Stimulated activated CD4-positive, alpha-beta T cell treated with anti-CD3 and anti-CD28 coated beads, Interleukin-2, amount 100 ng/mL, for 4 hours (primary cell): ENCODE data around the gene C6orf47.
"Not testable (repeated sequence)": the region's sequence is repeated elsewhere in the genome, so short reads cannot be mapped to it uniquely, and the experiment has no call there.

Source experiments
- DNase-seq: peaks from one replicate; pipeline ENCODE4 v3.0.0-alpha.2; 2020; ENCODE audit warnings: low read depth

C6orf47 gene

GRCh38 chr6:31660381-31661261 is at the start of gene C6orf47:
Gene C6orf47 (minus strand): TSS chr6:31660778. CDS start chr6:31659947, 831 bp downstream.
- DNase-seq = peak; percentile 61

DNA sequence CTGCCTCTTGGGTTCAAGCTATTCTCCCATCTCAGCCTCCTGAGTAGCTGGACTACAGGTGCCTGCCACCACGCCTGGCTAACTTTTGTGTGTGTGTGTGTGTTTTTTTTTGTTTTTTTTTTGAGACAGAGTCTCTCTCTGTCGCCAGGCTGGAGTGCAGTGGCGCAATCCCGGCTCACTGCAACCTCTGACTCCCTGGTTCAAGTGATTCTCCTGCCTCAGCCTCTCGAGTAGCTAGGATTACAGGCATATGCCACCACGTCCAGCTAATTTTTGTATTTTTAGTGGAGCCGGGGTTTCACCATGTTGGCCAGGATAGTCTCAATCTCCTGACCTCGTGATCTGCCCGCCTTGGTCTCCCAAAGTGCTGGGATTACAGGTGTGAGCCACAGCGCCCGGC is 48.6 kb upstream of the C6orf47 start:
- not testable (repeated sequence) for DNase-seq

- DNase-seq = no peak
Measured at GRCh38 chr6:31708224-31708623, 47.6 kb upstream of the C6orf47 start.

GRCh38 chr6:31707701-31708100 is 47.1 kb upstream of the C6orf47 start:
- no peak for DNase-seq

DNA sequence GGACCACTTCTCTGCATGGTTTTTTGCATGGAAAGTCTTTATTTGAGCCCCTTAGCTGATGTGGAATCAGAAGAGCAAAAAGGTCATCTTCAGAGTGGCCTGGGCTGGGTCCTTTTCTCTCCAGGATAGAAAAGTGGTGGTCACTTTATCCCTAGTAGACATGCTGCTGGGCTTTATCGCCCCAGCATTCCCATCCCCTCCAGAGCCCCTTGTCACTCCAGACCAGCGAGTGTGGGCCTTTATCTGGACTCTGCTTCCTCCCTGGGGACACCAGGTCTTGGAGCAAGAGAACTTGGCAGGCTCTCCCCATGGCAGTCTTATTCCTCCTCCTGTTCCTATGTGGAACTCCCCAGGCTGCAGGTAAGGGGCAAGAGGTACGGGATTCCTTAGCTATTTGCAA is 46.0 kb upstream of the C6orf47 start, which contains the start of gene LY6G6F:
Gene LY6G6F, plus strand, starts transcription at position 268 of the 400 bp plus-strand sequence. Its CDS starts 41 bp downstream, at position 309.
- no peak for DNase-seq

- DNase-seq = no peak
Measured at GRCh38 chr6:31705931-31706330, 45.4 kb upstream of the C6orf47 start.

DNA sequence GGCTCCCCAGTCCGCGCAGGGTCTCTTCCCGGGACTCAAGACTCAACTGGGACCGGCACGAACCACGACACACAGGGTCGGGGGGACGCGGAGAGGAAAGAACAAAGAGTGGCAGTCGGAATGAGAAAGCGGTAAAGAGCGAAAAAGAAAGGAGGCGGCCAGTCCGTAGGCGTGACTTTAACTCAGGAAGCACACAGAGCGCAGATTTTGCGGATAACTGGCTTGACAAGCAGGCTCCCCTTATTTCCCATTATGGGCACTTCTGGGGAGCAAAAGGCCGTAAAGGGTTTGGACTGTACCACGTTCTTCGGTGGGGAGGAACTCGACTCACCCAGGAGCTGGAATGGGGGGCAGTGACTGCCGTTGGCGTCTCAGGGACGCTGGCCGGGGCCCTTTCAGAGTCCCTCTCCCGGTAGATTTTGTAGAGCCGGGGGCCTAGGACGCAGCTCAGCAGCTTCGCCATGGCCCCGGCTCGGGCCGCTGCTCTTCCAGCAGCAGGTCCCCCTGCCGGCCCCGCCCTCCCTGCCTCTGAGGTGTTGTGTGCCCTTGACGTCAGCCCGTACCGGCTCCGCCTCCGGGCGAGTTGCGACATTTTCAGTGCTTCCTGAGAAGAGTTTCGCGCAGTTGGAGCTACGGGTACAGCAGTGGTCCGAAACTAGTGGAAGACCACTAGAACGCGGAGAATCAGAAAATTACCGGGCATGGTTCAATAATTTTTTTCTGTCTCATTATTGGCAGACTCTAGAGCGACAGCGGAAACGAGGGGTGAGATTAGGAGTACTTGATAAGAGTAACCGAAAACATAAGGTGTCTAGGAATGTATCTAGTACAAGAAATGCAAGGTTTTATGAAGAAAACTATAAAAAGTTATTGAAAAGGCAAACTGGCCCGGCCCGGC is 42.5 kb upstream of the C6orf47 start, which contains the start of gene ABHD16A:
Gene ABHD16A, minus strand, starts transcription at position 506 of the 898 bp plus-strand sequence. Its CDS starts 43 bp downstream, at position 463.
- peak; percentile 96 for DNase-seq

DNA sequence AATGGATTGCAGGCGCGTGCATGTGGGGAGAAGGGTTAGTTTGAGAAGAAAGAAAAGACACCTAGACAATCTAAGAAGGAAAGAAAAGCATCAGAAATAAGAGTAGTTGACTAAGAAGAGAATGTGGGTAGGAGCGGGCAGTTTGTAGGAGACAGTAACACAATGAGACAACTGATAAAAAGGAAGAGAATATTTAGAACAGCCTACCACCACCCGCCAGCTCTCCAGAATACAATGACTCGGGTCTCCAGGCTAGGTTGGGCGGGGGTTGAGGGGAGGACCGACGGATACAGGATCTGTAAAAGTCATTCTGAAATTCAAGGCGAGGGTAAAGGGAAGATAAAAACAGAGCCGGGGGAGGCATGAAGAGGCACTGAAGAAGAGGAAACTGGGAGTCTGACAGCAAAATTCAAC is 41.8 kb upstream of the C6orf47 start:
- DNase-seq = no peak

DNA sequence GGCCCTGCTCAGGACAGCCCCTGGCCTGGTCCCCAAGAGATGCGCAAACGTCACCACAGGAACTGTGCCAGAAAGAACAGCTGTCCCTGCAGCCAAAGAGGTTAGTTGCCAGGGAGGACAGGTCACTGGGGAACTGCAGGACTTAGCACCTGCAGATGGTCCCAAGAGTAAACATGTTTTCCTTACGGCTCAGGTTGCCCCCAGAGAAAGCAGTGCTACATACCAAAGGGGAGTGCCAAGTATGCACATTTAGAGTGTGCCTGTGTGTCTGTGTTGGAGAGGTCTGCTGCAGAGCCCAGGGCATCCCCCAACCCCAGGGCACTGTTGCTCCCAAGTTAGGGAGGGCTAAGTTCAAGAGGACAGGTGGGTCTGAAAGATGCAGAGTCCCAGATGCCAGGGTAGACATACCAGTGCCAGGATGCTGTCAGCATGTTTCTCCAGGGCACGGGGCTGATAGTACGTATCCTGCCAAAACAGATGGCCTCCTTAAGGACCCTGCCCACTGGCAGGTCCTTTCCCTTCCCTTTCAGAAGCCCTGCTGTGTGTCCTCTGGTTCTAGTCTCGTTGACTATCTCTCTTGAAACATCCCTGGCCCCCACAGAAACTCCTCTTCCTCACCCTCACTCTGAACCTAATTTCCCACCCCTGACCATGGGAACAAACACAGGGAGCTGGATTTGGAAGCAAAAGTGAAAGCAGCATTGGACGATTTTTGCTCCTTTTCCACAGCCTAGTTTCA is 41.3 kb upstream of the C6orf47 start:
- no peak for DNase-seq

DNA sequence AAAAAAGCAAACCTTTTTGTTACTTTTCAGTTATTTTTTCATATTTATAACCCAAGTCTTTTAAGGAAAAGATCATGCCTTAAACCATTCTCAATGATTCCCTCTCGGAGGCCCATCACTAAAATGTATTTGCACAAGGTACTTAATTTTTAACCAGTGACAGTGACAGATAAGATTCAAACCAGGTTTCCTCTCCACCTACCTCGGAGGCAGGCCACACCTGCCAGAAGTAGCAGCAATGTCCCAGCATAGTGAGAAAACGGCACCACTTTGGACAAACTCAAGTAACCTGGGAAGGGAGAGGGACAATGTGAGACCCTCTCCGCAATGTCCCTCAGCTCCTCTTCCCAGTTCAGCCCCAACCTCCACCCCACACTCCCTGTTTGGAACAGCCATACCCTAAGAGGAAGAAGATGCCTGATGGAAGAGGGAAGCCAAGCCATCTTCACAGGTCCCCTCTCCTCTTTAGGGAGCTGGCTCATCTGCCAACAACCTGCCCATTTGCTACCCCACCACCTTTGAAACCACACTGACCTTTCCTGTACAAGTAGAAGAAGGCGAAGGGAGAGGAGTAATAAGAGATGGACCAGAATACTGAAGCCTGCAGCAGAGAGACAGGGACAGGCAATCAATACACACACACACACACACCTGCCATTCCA is 40.3 kb upstream of the C6orf47 start:
- DNase-seq = no peak

DNA sequence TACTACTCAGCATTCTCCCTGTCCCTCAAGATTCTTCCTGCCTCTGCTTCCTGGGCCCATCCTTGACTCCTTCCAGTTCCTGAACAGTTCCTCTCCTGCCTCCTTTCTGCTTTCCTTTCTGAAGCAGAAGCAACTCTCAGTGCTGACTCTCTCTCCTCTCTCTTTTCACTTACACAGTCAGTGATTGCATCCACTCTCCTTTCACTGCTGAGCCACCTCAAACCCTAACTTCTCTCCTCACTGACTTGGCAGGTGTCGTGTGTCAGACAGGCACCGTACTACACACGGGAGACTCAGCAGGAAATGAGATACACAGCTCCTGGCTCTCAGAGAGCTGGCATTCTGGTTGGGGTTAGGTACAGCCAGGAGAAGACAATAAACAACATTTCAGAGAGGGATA is 37.0 kb upstream of the C6orf47 start:
- no peak for DNase-seq

DNA sequence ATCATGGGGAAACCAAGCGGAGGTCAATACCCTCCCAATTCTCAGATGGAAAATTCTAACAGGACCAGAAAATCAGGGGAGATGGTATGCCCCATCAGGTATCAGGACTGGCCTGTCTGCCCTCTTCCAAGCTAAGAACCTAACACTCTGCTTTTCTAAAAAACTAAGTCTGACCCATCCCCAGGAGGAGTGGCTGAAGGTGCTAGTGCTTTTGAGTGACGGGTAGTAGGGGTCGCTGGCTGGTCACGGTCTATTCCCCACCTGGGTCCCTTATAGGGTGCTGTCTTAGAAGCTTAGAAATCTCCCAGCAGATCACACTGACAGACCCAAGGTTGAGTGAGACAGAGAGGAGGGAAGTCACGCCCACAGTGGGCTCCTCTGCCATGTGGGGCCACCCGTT is 33.0 kb upstream of the C6orf47 start:
- no peak for DNase-seq

GRCh38 chr6:31692886-31693285 is 32.3 kb upstream of the C6orf47 start:
- DNase-seq = no peak

GRCh38 chr6:31692353-31692752 is 31.8 kb upstream of the C6orf47 start:
- DNase-seq = no peak

DNA sequence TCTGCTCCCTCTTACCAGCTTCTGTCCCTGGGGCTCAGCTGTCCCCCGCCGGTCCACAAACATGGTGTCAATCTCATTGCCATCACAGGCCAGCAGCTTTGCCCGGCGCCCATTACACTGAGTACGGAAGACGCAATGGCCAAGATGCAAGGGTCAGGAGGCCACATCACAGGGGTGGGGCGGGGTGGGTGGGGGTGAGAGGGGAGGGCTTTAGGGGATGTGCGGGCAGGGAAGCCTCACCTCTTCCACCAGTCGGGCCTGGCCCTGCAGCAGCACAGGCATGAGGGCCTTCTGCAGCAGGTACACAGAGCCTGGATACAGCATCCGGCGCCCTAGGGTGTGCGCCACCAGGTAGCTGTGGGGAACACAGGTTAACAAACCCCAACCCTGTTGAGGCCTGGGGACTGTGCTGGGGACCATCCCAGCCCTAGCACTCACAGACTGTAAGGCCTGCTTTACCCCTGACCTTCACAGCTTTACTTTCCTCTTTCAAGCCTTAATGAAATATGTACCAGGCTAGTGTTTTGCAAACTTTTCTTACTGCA is 31.1 kb upstream of the C6orf47 start:
- no peak for DNase-seq

- DNase-seq = no peak
Measured at GRCh38 chr6:31691078-31691463, 30.5 kb upstream of the C6orf47 start.

DNA sequence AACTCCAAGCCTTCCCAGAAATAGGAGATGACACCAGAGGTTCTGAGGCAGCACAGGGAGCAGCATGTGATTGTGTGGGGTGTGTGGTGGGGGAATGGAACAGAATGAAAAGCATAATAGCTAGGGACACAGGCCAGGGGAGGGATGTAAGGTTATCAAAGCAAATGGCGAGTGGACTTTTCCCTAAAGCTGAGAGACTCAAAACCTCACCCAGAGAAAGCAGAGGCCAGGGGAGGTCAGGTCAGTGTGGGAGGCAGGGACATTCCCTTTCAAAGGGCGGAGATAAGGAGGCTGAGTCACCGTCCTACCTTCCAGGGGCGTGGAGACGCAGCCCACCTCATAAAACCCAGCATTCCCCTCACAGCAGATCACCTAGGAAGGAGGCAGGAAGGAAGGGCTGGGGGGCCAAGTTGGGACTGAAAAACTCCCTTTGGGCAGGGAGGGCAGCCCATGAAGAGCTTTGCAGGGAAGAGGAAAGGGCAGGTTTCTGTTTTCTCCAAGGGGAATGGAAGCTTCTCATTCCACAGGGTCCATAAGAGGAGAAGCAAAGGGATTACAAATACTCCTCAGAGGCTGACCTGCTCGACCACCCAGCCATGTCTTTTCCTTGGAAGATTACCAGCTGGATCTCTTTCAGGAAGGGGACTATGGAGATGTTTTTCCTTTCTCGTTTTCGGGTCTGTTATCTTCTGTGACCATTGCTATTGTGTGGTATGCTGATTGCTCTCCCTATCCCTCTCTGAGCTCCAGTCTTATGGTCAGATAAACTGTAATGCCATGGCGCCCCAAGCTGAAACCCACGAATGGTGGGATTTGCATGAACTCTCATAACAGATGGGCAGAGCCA is 29.9 kb upstream of the C6orf47 start:
- no peak for DNase-seq

DNA sequence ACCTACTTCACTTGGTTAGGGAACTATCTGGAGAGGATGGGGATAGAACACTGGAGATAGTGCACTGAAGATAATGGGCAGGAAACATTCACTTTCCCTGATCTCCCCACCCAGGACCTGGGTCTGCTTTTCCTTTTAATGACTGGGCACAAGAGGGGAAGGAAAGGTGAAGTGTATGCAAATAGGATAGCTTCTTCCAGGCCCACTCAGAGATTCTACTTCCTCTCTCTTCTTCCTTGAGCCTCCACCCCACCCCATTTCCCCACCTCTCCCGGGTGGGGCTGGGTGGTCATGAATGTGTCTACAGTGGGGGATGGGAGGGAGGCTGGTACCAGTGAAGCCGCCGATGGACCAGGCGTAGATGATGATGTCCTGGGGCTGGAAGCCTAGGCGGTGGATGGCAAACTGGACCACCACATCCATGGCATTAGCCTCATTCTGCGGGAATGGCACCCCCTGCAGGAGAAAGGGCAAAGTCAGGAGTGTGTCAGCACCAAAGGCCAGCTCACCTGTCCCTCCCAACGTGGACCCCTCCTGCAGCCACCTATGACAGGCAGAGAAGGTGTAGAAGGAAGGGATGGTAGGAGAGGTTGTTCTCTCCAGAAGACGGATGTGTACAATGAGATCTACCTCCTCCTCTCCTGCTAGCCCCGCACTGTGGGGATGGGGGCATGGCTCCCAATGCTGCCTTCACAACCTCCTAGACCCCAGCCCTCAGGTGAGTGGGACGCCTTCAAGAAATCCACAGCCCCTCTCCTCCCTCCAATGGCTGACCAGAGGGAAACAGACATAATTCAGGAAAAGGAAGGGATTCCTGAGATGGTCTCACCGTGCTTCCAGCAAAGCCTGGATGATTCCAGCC is 28.9 kb upstream of the C6orf47 start:
- no peak for DNase-seq
